Measurements from ENCODE around the gene PDE3A.

- no peak for TF ChIP-seq CTCF (IDR thresholded peaks at IDR 0.05)
- no peak for TF ChIP-seq POLR2A (IDR thresholded peaks at IDR 0.05)
- TF ChIP-seq EP300 (IDR thresholded peaks at IDR 0.05; ENCODE audit: low read depth) = no peak
Measured at GRCh38 chr12:20495997-20496396, 127.7 kb downstream of the PDE3A start.

Data from transverse colon (tissue), 3 donors.